Common myeloid progenitor, CD34-positive (primary cell): ENCODE results near the gene CYP4A22.
"Not testable (repeated sequence)": the region's sequence is repeated elsewhere in the genome, so short reads cannot be mapped to it uniquely, and the experiment has no call there.

Experiments
- CTCF ChIA-PET: fragments of 350-600 bp; sonication (Branson Sonifier 250); formaldehyde crosslinking; loops from one replicate; lab custom pipeline; 2021; ENCODE audit warnings: antibody characterized with exemption; lab: Charles Lee
- POLR2A ChIA-PET: fragments of 350-600 bp; sonication (Branson Sonifier 250); formaldehyde crosslinking; loops from one replicate; lab custom pipeline; 2021; ENCODE audit warnings: antibody characterized with exemption; lab: Charles Lee
- DNase-seq, 3 donors: peaks; one replicate each; pipeline versions ENCODE4 v3.0.0 to v3.0.0-alpha.2; 2013
- H3K27ac ChIP-seq, 2 experiments: 1 replicate in 1 of 2; 2 replicates in 1 of 2; pipeline ENCODE4 v1.7.0; 2013; ENCODE audit warnings: inconsistent platforms in 2 of 2, low read length in 2 of 2, mild to moderate bottlenecking in 2 of 2, low read depth in 1 of 2, moderate library complexity in 1 of 2; ENCODE audit not compliant: severe bottlenecking in 2 of 2, insufficient read depth in 1 of 2, poor library complexity in 1 of 2
- H3K27me3 ChIP-seq, 5 experiments: replicated peaks in 2 of 5; 1 replicate in 3 of 5; 2 replicates in 2 of 5; pipeline versions ENCODE4 v1.6.1 to v1.7.0; 2013; ENCODE audit warnings: low read length in 4 of 5, mild to moderate bottlenecking in 2 of 5, moderate library complexity in 2 of 5, inconsistent platforms in 1 of 5; ENCODE audit not compliant: insufficient read depth in 5 of 5, control insufficient read depth in 4 of 5
- H3K36me3 ChIP-seq, 4 experiments: 1 replicate in 2 of 4; 2 replicates in 2 of 4; pipeline versions ENCODE4 v1.6.1 to v1.7.0; 2013; ENCODE audit warnings: low read length in 3 of 4, control low read depth in 1 of 4, mild to moderate bottlenecking in 1 of 4; ENCODE audit not compliant: control insufficient read depth in 4 of 4, insufficient read depth in 4 of 4
- H3K4me1 ChIP-seq, 4 experiments: 1 replicate in 3 of 4; 2 replicates in 1 of 4; pipeline versions ENCODE4 v1.6.1 to v1.7.1; 2013; ENCODE audit warnings: low read length in 3 of 4, mild to moderate bottlenecking in 3 of 4, control low read depth in 1 of 4, inconsistent platforms in 1 of 4, moderate library complexity in 1 of 4; ENCODE audit not compliant: control insufficient read depth in 4 of 4, insufficient read depth in 4 of 4; ENCODE audit errors: control extremely low read depth in 1 of 4
- H3K4me3 ChIP-seq, 7 experiments: 1 replicate in 4 of 7; 2 replicates in 3 of 7; pipeline versions ENCODE4 v1.5.1 to v1.7.0; 2013; ENCODE audit warnings: mild to moderate bottlenecking in 7 of 7, low read length in 6 of 7, moderate library complexity in 6 of 7, inconsistent platforms in 2 of 7, low read depth in 2 of 7, control low read depth in 1 of 7; ENCODE audit not compliant: insufficient read depth in 4 of 7, control insufficient read depth in 1 of 7; ENCODE audit errors: extremely low read depth in 1 of 7
- H3K9me3 ChIP-seq, 5 experiments: 1 replicate in 4 of 5; 2 replicates in 1 of 5; pipeline versions ENCODE4 v1.6.1 to v1.7.1; 2013; ENCODE audit warnings: low read length in 4 of 5, mild to moderate bottlenecking in 2 of 5, inconsistent platforms in 1 of 5, low read depth in 1 of 5, moderate library complexity in 1 of 5; ENCODE audit not compliant: control insufficient read depth in 4 of 5, insufficient read depth in 2 of 5; ENCODE audit errors: control extremely low read depth in 1 of 5
- WGBS: methylation state at CpG from one replicate; pipeline ENCODE4 v1.1.5; 2013; ENCODE audit not compliant: insufficient coverage; 5-methylcytosine and 5-hydroxymethylcytosine counted together

The CYP4A22 gene

DNA sequence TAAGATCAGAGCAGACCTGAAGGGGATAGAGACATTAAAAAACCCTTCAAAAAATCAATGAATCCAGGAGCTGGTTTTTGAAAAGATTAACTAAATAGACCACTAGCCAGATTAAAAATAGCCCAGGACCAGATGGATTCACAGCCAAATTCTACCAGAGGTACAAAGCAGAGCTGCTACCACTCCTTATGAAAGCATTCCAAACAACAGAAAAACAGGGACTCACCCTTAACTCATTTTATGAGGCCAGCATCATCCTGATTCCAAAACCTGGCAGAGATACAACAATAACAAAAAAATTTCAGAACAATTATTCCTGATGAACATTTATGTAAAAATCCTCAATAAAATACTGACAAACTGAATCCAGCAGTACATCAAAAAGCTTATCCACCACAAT is 19.2 kb downstream of the CYP4A22 start:
- CTCF ChIA-PET, result not testable (repeated sequence)

GRCh38 chr1:47157957-47158356 is 20.7 kb downstream of the CYP4A22 start:
- H3K27ac ChIP-seq, H3K4me1 ChIP-seq, DNase-seq, H3K36me3 ChIP-seq, POLR2A ChIA-PET, H3K4me3 ChIP-seq, H3K27me3 ChIP-seq, H3K9me3 ChIP-seq: not testable (repeated sequence)
- WGBS, result 83% methylated on average over 1 of the region's 3 CpGs
- CTCF ChIA-PET, result interaction anchor here (1.2 kb wide), 1 partner anchor 17 kb away, joined by 5 read pairs; no protein-coding TSS in a partner anchor

More for the DNA sequence above, 19.2 kb downstream of the CYP4A22 start:
- DNase-seq, H3K9me3 ChIP-seq, H3K4me3 ChIP-seq, H3K4me1 ChIP-seq, H3K27me3 ChIP-seq, POLR2A ChIA-PET, H3K27ac ChIP-seq, H3K36me3 ChIP-seq: not testable (repeated sequence)

GRCh38 chr1:47160716-47161115 is 23.5 kb downstream of the CYP4A22 start:
- DNase-seq, result no peak
- no peak overlapping the region for H3K4me3 ChIP-seq
- H3K27me3 ChIP-seq, result peaks cover 0 to 2% (median 0%) of the 10 kb centered on the region in 5 experiments
- H3K9me3 ChIP-seq, result no peaks in the 10 kb centered on the region
- H3K36me3 ChIP-seq, result no peaks in the 10 kb centered on the region
- no peak overlapping the region for H3K27ac ChIP-seq
- CTCF ChIA-PET, result no interaction called here
- POLR2A ChIA-PET, result no interaction called here
- H3K4me1 ChIP-seq, result no peaks in the 10 kb centered on the region

DNA sequence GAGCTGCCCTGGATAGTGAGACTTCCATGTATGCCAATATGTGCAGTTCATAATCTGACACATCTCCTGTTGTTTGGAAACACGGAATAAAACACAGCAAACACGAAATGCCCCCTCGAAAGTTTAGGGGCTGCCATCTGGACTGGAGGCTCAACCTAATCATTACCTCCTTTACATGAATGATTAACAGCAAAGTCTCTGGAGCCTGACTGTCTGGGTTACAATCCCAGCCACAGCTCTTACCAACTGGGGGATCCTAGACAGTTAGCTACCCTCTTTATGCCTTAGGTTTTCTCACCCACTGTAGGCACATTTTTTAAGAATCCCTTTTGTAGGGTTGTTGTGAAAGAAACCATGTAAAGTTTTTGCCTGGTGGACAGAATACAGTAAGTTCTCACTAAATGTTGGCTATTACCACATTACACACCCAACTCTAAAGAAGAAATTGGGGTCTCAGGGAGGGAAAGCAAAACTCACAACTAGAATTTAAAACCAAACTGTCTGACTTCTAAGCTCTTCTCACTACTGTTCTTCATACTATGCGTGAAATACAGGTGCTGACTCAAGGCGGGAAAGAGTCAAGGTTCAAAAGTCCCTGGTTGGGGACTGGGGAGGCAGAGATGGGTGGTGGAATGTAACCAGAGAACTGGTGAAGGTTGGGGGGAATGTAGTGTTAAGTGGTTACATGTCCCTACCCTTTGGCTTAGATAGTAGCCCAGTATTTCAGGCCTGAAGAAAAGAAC is 24.2 kb downstream of the CYP4A22 start:
- no peaks in the 10 kb centered on the region for H3K4me1 ChIP-seq
- no peaks in the 10 kb centered on the region for H3K36me3 ChIP-seq
- no peak overlapping the region for H3K4me3 ChIP-seq
- 95% methylated on average over 5 of the region's 5 CpGs for WGBS
- POLR2A ChIA-PET, result no interaction called here
- no peak for DNase-seq
- no peak overlapping the region for H3K27ac ChIP-seq
- CTCF ChIA-PET, result no interaction called here
- peaks cover 0 to 2% (median 0%) of the 10 kb centered on the region in 5 experiments for H3K27me3 ChIP-seq
- no peaks in the 10 kb centered on the region for H3K9me3 ChIP-seq

DNA sequence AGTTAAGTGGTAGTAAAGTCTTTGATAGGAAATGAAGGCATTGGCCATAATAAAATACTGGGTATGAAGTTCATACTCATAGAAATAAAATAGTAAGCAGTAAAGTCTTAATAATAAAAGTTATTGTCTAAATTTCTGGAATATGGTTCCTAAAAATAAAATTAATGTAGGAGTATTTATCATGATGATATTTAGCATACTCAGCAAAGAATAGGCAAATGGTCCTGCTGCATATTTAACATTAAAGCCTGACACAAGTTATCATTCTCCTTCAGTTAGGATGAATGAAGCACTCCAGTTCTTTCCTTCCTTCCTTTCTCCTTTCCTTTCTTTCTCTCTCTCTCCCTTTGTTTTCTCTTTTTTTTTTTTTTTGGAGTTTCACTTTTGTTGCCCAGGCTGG is 27.3 kb downstream of the CYP4A22 start:
- Histone ChIP-seq H3K27me3 (peaks cover 0 to 2% (median 0%) of the 10 kb centered on the region in 5 experiments), H3K4me3 (no peak overlapping the region), H3K9me3 (no peaks in the 10 kb centered on the region), H3K27ac (no peak overlapping the region), H3K36me3 (no peaks in the 10 kb centered on the region), H3K4me1 (no peaks in the 10 kb centered on the region)
- no peak for DNase-seq
- ChIA-PET POLR2A (no interaction called here), CTCF (no interaction called here)

DNA sequence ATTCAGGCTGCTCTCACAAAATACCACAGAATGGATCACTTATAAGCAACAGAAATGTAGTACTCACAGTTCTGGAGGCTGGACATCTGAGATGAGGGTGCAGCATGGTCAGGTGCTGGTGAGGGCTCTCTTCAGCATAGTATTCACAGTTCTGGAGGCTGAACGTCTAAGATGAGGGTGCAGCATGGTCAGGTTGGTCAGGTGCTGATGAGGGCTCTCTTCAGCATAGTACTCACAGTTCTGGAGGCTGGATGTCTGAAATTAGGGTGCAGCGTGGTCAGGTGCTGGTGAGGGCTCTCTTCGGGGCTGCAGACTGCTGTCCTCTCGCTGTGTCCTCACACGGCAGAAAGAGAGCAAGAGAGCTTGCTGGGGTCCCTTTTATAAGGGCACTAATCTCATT is 35.5 kb downstream of the CYP4A22 start:
- H3K4me3 ChIP-seq, result no peak overlapping the region

GRCh38 chr1:47174656-47175020 is 37.4 kb downstream of the CYP4A22 start:
- H3K4me3 ChIP-seq, result no peak overlapping the region
- ChIA-PET CTCF (interaction anchor here (0.7 to 11.1 kb wide), 6 partner anchors 15 to 274 kb away, joined by 3 to 173 read pairs (median 4); partner anchors contain the start of gene PDZK1IP1), POLR2A (no interaction called here)

More for the DNA sequence above, 35.5 kb downstream of the CYP4A22 start:
- no peaks in the 10 kb centered on the region for H3K36me3 ChIP-seq
- no peak overlapping the region for H3K27ac ChIP-seq
- DNase-seq, result no peak
- WGBS, result 96% methylated on average over 5 of the region's 5 CpGs
- no peaks in the 10 kb centered on the region for H3K9me3 ChIP-seq
- H3K4me1 ChIP-seq, result peaks cover 0 to 3% (median 0%) of the 10 kb centered on the region in 4 experiments
- H3K27me3 ChIP-seq, result no peaks in the 10 kb centered on the region
- POLR2A ChIA-PET, result no interaction called here
- CTCF ChIA-PET, result interaction anchor here (0.6 kb wide), 1 partner anchor 318 kb away, joined by 3 read pairs; no protein-coding TSS in a partner anchor

More at GRCh38 chr1:47174656-47175020, 37.4 kb downstream of the CYP4A22 start:
- Histone ChIP-seq H3K4me1 (peaks cover under 1 to 14% (median 8%) of the 10 kb centered on the region in 4 experiments), H3K9me3 (no peaks in the 10 kb centered on the region), H3K27ac (no peak overlapping the region), H3K27me3 (no peaks in the 10 kb centered on the region), H3K36me3 (no peaks in the 10 kb centered on the region)
- no peak for DNase-seq
